OCI-LY1 (cell line): ENCODE results near the gene OAF.

Experiments
- EZH2 ChIP-seq: fragments of 200-600 bp; sonication (generic), shearing (Covaris generic); IDR thresholded peaks from 2 replicates; pipeline ENCODE4 v1.8.0; 2017; ENCODE audit warnings: borderline replicate concordance, mixed run types, mild to moderate bottlenecking, antibody characterized with exemption, low read length, moderate library complexity, mixed read lengths
- TF ChIP-seq, protein P1 (sequence below): fragments of 200-600 bp; sonication (generic), shearing (Covaris generic); IDR thresholded peaks from 2 replicates; pipeline ENCODE4 v1.5.1; 2017; ENCODE audit warnings: mild to moderate bottlenecking, antibody characterized with exemption, low read length, moderate library complexity, mixed read lengths

DNA sequence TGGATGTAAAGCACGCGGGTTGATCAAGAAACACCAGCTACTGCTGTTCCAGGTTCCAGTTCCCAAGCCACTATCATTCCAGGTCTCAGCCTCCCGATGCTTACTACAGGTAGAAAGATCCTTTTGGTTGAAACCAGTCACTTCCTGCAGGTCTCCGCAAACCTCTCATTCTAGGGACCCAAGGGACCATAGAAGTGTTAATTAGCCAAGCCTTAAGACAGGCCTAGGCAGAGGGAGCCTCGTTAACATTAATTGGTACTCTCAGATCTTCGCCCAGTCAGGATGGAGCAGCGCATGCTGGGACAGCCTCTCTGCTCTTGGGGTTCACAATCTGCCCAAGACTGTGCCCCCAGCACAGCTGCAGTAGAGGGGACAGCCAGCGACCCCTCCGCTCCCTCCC is 11.2 kb upstream of the OAF start:
- TF ChIP-seq, protein P1, sequence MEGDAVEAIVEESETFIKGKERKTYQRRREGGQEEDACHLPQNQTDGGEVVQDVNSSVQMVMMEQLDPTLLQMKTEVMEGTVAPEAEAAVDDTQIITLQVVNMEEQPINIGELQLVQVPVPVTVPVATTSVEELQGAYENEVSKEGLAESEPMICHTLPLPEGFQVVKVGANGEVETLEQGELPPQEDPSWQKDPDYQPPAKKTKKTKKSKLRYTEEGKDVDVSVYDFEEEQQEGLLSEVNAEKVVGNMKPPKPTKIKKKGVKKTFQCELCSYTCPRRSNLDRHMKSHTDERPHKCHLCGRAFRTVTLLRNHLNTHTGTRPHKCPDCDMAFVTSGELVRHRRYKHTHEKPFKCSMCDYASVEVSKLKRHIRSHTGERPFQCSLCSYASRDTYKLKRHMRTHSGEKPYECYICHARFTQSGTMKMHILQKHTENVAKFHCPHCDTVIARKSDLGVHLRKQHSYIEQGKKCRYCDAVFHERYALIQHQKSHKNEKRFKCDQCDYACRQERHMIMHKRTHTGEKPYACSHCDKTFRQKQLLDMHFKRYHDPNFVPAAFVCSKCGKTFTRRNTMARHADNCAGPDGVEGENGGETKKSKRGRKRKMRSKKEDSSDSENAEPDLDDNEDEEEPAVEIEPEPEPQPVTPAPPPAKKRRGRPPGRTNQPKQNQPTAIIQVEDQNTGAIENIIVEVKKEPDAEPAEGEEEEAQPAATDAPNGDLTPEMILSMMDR: no peak
- no peak for TF ChIP-seq EZH2
